ENCODE data around the gene ZNF644.
"Not testable (repeated sequence)": the region's sequence is repeated elsewhere in the genome, so short reads cannot be mapped to it uniquely, and the experiment has no call there.

ZNF644 gene

GRCh38 chr1:91021686-91022517 lies at the start of gene ZNF644:
Gene ZNF644 (minus strand): TSS chr1:91022035. CDS start chr1:90982353, 39,682 bp downstream.
- TF ChIP-seq CTCF (IDR thresholded peaks at IDR 0.05; ENCODE audit: low read depth, low read length) = no peak
- peak; percentile 94 to 95 for DNase-seq (ENCODE audit: low read depth in 2 of 2)

DNA sequence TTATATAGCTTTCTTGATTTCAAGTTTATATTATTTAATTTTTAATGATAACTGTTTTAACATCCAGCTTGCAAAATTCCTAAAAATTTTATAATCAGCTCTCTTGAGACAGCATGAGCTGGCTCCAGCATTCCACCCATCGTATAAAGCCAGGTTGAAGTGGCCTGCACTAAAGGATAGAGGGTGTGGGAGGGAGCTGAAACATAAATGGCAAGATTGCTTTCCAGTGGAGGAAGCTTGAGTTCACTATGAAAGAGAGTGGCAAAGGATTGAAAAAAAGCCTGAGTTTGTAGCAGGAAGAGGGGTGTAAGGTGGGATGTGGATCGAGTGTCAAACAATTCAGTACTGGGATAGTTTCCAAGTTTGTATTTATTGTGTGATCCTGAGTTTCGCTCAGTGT lies 48.5 kb upstream of the ZNF644 start:
- TF ChIP-seq CTCF (IDR thresholded peaks at IDR 0.05; ENCODE audit: low read depth, low read length) = no peak
- H3K4me3 ChIP-seq (replicated peaks in 1 of 2; ENCODE audit: low read depth in 2 of 2, low read length in 2 of 2) = no peak overlapping the region
- DNase-seq (ENCODE audit: low read depth in 2 of 2) = no peak

More at GRCh38 chr1:91021686-91022517, at the start of gene ZNF644:
- H3K4me3 ChIP-seq (replicated peaks in 1 of 2; ENCODE audit: low read depth in 2 of 2, low read length in 2 of 2) = peak within 1 kb of the TSS; percentile 91 to 92

DNA sequence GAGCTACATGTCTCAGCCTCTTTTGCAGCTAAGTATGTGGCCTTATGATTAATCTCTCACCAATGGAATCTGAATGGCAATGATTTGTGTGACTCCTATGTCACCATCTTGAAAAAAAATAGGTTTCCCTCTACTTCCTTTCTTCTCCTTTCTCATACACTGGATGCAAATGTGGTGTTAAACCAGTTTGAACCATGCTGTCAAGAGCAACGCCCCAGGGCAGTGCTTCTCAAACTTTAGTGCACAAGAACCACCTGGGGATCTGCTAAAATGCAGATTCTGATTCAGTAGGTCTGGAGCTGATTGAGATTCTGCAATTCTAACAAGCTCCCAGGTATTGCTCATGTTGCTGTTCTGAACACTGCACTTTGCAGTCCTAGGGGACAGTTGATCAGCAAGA lies 44.7 kb upstream of the ZNF644 start:
- no peak for DNase-seq (ENCODE audit: low read depth in 2 of 2)
- TF ChIP-seq CTCF (IDR thresholded peaks at IDR 0.05; ENCODE audit: low read depth, low read length) = no peak

DNA sequence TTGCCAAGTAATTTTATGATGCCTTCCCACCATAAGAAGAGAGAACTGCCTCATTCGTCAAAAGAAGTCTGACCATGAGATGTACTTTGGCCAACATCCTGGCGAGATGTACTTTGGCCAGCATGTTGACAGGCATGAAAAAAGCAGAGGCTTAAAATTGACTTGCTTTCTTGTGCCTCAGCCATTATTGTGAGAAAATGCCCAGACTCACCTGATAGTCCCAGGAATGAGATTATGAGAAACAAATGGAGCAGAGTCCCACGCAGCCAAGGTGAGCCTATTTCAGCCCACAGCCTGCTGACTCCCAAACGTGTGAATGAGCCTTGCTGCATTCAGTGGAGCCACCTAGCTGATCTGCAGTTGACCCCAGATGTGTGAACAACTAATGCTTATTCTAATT lies 43.5 kb upstream of the ZNF644 start:
- no peak for DNase-seq (ENCODE audit: low read depth in 2 of 2)
- no peak for TF ChIP-seq CTCF (IDR thresholded peaks at IDR 0.05; ENCODE audit: low read depth, low read length)

More for the DNA sequence above, 44.7 kb upstream of the ZNF644 start:
- no peak overlapping the region for H3K4me3 ChIP-seq (replicated peaks in 1 of 2; ENCODE audit: low read depth in 2 of 2, low read length in 2 of 2)

GRCh38 chr1:91063403-91063802 lies 41.6 kb upstream of the ZNF644 start:
- not testable (repeated sequence) for DNase-seq (ENCODE audit: low read depth in 2 of 2); H3K4me3 ChIP-seq (replicated peaks in 1 of 2; ENCODE audit: low read depth in 2 of 2, low read length in 2 of 2)

More for the DNA sequence above, 43.5 kb upstream of the ZNF644 start:
- no peak overlapping the region for H3K4me3 ChIP-seq (replicated peaks in 1 of 2; ENCODE audit: low read depth in 2 of 2, low read length in 2 of 2)

GRCh38 chr1:91059157-91059556 lies 37.3 kb upstream of the ZNF644 start:
- H3K4me3 ChIP-seq (replicated peaks in 1 of 2; ENCODE audit: low read depth in 2 of 2, low read length in 2 of 2) = no peak overlapping the region
- TF ChIP-seq CTCF (IDR thresholded peaks at IDR 0.05; ENCODE audit: low read depth, low read length) = no peak
- no peak for DNase-seq (ENCODE audit: low read depth in 2 of 2)

DNA sequence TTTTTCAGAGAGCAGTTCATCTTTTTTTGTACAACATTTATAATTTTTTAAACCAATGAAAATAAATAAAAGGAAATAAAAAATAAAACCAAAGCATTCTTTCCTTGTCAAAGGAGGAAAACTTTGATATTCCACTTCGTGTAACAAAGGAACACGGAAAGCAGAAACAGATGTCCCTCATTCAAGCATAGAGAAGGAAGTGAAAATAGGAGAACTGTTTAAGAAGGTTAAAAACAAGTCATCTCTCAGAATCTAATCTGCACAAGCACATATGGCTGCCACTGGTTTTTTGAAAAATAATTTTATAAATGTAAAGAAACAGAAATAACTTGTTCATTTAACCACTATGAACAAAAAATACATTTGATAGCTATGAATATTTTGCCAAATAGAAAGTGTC lies 35.9 kb upstream of the ZNF644 start:
- TF ChIP-seq CTCF (IDR thresholded peaks at IDR 0.05; ENCODE audit: low read depth, low read length) = no peak
- no peak overlapping the region for H3K4me3 ChIP-seq (replicated peaks in 1 of 2; ENCODE audit: low read depth in 2 of 2, low read length in 2 of 2)
- no peak for DNase-seq (ENCODE audit: low read depth in 2 of 2)

All from cardiac fibroblast (primary cell).